ENCODE results near the gene SOX18.

The SOX18 gene

DNA sequence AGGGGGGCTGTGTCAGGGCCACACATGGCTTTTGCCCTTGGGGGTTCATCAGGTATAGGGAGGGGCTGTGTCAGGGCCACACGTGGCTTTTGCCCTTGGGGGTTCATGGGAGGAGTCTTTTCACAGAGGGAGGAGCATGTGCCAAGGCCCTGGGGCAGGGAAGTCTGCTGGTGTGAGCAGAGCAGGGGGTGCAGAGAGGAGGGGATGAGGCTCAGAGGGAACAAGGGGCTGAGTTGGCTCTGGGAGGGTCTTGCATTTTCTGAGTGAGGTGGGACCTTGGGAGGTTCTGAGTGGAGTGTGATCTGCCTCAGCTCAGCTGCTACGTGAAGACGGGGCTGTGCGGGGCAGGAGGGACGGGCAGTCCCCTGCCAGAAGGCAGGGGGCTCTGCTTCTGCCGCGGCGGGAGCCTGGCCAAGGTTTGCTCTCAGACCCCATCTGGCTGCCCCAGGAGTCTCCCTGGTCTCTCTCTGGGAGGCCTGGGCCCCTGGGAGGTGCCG is 6.0 kb upstream of the SOX18 start:
- Histone ChIP-seq H3K27me3 (ENCODE audit: control insufficient read depth in 5 of 5, insufficient read depth in 4 of 5, low read length in 5 of 5) (peaks cover 39 to 59% (median 45%) of the 10 kb centered on the region in 5 donors), H3K4me3 (ENCODE audit: low read depth in 1 of 5, low read length in 5 of 5) (peak overlapping the region in 4 of 5 donors; percentile 9 to 27 (median 20)), H3K4me1 (ENCODE audit: control insufficient read depth in 5 of 5, insufficient read depth in 5 of 5, low read length in 5 of 5) (peaks cover 0 to 76% (median 30%) of the 10 kb centered on the region in 5 donors), H3K9ac (ENCODE audit: low read length in 5 of 5) (peak overlapping the region in 2 of 5 donors; percentile 26 to 28), H3K36me3 (ENCODE audit: control insufficient read depth in 5 of 5, insufficient read depth in 5 of 5, low read length in 5 of 5) (peaks cover 0 to 2% (median 0%) of the 10 kb centered on the region in 5 donors), H3K27ac (ENCODE audit: low read depth, low read length) (peak overlapping the region; percentile 82), H3K9me3 (ENCODE audit: control insufficient read depth in 5 of 5, low read length in 5 of 5) (no peaks in the 10 kb centered on the region)

DNA sequence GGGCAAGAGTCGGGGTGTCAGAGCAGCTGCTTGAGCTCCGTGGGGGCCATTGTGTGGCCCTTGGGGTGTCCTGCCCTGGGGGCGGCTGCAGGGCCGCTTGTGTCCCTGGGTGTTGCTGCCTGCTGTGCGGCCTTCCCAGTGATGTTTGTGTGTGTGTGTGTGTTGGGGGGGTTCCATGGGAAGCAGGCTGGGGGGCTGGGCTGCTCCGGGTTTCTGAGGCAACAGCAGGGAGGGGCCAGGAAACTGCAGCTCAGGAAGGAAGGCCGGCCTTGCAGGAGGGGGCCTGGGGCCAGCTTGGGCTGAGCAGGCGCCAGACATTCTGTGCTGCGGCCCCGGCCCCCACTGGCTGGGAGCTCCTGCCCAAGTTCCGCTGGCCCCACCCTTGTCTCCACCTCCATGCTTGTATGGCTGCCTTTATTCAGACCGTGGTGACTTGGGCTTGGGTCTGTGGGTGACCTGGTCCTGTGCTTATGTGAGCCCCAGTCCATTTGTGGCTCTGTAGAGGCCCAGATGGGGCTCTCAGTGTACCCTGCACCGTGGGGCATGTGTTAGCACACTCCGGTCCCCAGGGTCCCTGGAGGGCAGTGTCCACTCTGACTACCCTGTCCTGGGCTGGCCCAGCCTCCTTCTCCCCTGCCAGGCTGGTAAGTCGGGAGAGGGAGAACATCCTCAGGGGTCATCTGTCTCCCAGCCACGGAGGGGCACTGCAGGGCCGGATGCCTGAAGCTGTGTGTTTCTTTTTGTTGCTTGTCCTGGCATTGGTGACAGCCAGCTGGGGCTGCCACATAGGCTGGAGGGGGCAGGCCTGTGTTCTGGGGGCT is 4.6 kb upstream of the SOX18 start:
- Histone ChIP-seq H3K27me3 (ENCODE audit: control insufficient read depth in 5 of 5, insufficient read depth in 4 of 5, low read length in 5 of 5) (peaks cover 47 to 63% (median 52%) of the 10 kb centered on the region in 5 donors), H3K9ac (ENCODE audit: low read length in 5 of 5) (peak overlapping the region in 3 of 5 donors; percentile 41 to 59 (median 48)), H3K9me3 (ENCODE audit: control insufficient read depth in 5 of 5, low read length in 5 of 5) (no peaks in the 10 kb centered on the region), H3K4me3 (ENCODE audit: low read depth in 1 of 5, low read length in 5 of 5) (peak overlapping the region in 3 of 5 donors; percentile 38 to 50 (median 50)), H3K36me3 (ENCODE audit: control insufficient read depth in 5 of 5, insufficient read depth in 5 of 5, low read length in 5 of 5) (no peaks in the 10 kb centered on the region), H3K27ac (ENCODE audit: low read depth, low read length) (peak overlapping the region; percentile 82), H3K4me1 (ENCODE audit: control insufficient read depth in 5 of 5, insufficient read depth in 5 of 5, low read length in 5 of 5) (peaks cover 0 to 84% (median 33%) of the 10 kb centered on the region in 5 donors)

- H3K9ac ChIP-seq (ENCODE audit: low read length in 5 of 5) = peak overlapping the region in 1 of 5 donors; percentile 48
- H3K27me3 ChIP-seq (ENCODE audit: control insufficient read depth in 5 of 5, insufficient read depth in 4 of 5, low read length in 5 of 5) = peaks cover 47 to 66% (median 55%) of the 10 kb centered on the region in 5 donors
- peak overlapping the region; percentile 82 for H3K27ac ChIP-seq (ENCODE audit: low read depth, low read length)
- H3K36me3 ChIP-seq (ENCODE audit: control insufficient read depth in 5 of 5, insufficient read depth in 5 of 5, low read length in 5 of 5) = no peaks in the 10 kb centered on the region
- H3K4me1 ChIP-seq (ENCODE audit: control insufficient read depth in 5 of 5, insufficient read depth in 5 of 5, low read length in 5 of 5) = peaks cover 0 to 80% (median 33%) of the 10 kb centered on the region in 5 donors
- H3K4me3 ChIP-seq (ENCODE audit: low read depth in 1 of 5, low read length in 5 of 5) = peak overlapping the region in 2 of 5 donors; percentile 27 to 45
- no peaks in the 10 kb centered on the region for H3K9me3 ChIP-seq (ENCODE audit: control insufficient read depth in 5 of 5, low read length in 5 of 5)
Observed at GRCh38 chr20:64052987-64053840, 3.8 kb upstream of the SOX18 start.

DNA sequence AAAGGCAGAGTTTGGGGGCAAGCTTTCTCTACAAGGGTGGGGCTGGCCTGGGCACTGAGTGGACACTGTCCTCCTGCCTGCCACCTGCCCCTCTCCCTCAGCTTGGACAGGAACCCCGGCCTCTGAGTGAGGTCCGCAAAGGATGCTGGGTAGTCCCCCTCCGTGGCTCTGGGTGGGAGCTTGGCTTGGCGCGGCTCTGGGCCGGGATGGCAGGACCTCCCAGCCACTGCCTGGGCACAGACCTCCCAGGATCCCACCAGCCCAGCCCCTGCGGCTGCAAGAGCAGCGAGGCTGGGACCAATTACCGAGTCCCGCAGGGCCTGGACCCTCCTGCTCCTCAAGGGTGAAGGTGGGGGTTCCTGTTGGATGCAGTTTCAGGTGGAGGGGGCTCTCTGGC is 2.9 kb upstream of the SOX18 start:
- peak overlapping the region; percentile 82 for H3K27ac ChIP-seq (ENCODE audit: low read depth, low read length)

DNA sequence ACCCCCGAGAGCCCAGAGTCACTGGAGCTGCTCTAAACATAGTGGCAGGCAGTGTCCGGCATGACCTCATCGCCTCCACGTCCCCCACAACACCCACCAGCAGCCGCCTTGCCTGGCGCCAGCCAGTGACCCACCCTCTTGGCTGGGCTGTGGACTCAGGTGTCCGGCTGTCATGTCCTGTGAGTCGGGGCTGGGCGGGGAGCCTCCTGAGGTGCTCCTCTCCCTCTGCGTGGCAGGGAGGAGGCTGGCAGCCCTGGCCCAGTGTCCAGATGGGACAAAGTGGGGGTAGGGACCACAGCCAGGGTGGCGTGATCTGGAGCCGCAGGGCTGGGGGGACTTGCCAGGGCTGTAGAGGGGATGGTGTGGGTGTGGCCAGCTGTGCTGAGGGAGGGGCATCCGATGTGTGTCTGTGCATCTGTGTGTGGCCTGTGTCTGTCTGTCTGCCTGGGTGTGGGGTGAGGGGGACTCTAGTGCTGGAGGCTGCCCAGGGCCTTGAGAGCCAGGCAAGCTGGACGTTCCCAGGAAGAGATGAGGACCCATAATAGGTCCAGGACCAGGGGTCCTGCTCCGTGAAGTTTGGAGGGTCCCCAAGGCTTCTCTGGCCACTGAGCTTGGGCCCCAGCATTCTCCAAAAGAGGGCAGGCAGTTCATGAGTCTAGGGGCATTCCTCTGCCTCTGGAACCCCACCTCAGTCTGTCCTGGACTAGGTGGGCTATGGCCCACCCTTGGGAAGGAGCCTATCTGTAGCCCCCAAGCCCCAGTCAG is 2.3 kb upstream of the SOX18 start:
- H3K27ac ChIP-seq (ENCODE audit: low read depth, low read length) = peak overlapping the region; percentile 82
- peaks cover 42 to 70% (median 56%) of the 10 kb centered on the region in 5 donors for H3K27me3 ChIP-seq (ENCODE audit: control insufficient read depth in 5 of 5, insufficient read depth in 4 of 5, low read length in 5 of 5)
- peak overlapping the region in 1 of 5 donors; percentile 68 for H3K9ac ChIP-seq (ENCODE audit: low read length in 5 of 5)
- H3K4me1 ChIP-seq (ENCODE audit: control insufficient read depth in 5 of 5, insufficient read depth in 5 of 5, low read length in 5 of 5) = peaks cover 0 to 66% (median 20%) of the 10 kb centered on the region in 5 donors
- H3K9me3 ChIP-seq (ENCODE audit: control insufficient read depth in 5 of 5, low read length in 5 of 5) = no peaks in the 10 kb centered on the region
- peaks cover 0 to 5% (median 0%) of the 10 kb centered on the region in 5 donors for H3K36me3 ChIP-seq (ENCODE audit: control insufficient read depth in 5 of 5, insufficient read depth in 5 of 5, low read length in 5 of 5)
- peak overlapping the region in 2 of 5 donors; percentile 15 to 65 for H3K4me3 ChIP-seq (ENCODE audit: low read depth in 1 of 5, low read length in 5 of 5)

More for the DNA sequence above, 2.9 kb upstream of the SOX18 start:
- no peaks in the 10 kb centered on the region for H3K9me3 ChIP-seq (ENCODE audit: control insufficient read depth in 5 of 5, low read length in 5 of 5)
- peaks cover 0 to 72% (median 24%) of the 10 kb centered on the region in 5 donors for H3K4me1 ChIP-seq (ENCODE audit: control insufficient read depth in 5 of 5, insufficient read depth in 5 of 5, low read length in 5 of 5)
- H3K36me3 ChIP-seq (ENCODE audit: control insufficient read depth in 5 of 5, insufficient read depth in 5 of 5, low read length in 5 of 5) = peaks cover 0 to 3% (median 0%) of the 10 kb centered on the region in 5 donors
- peaks cover 45 to 70% (median 56%) of the 10 kb centered on the region in 5 donors for H3K27me3 ChIP-seq (ENCODE audit: control insufficient read depth in 5 of 5, insufficient read depth in 4 of 5, low read length in 5 of 5)
- H3K9ac ChIP-seq (ENCODE audit: low read length in 5 of 5) = peak overlapping the region in 2 of 5 donors; percentile 17 to 30
- peak overlapping the region in 1 of 5 donors; percentile 65 for H3K4me3 ChIP-seq (ENCODE audit: low read depth in 1 of 5, low read length in 5 of 5)

DNA sequence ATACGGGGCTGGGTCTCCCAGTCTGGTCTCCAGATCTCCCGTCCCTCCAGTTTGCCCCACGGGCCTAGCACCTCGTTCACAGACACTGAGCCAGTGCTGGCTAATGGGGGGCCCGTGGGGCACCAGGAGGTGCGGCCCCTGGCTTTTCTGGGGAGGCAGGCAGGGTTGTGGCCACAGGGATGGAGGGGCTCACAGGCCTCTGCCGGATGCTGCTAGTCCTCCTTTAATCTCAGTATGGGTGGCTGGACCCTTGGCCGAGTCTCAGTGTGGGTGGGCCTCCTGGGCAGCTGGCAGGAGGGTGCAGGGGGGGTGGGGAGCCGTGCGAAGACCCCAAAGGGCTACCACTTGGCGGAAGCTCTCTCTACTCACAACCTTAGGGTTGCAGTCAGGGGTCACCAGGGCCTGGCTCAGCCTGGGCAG is 1.6 kb upstream of the SOX18 start:
- H3K4me1 ChIP-seq (ENCODE audit: control insufficient read depth in 5 of 5, insufficient read depth in 5 of 5, low read length in 5 of 5) = peaks cover 0 to 63% (median 18%) of the 10 kb centered on the region in 5 donors
- peak overlapping the region; percentile 82 for H3K27ac ChIP-seq (ENCODE audit: low read depth, low read length)

GRCh38 chr20:64050261-64051032 is 1.0 kb upstream of the SOX18 start:
- Histone ChIP-seq H3K9me3 (ENCODE audit: control insufficient read depth in 5 of 5, low read length in 5 of 5) (no peaks in the 10 kb centered on the region), H3K27ac (ENCODE audit: low read depth, low read length) (peak overlapping the region; percentile 82), H3K9ac (ENCODE audit: low read length in 5 of 5) (peak overlapping the region in 3 of 5 donors; percentile 1 to 69 (median 43)), H3K4me1 (ENCODE audit: control insufficient read depth in 5 of 5, insufficient read depth in 5 of 5, low read length in 5 of 5) (peaks cover 0 to 63% (median 13%) of the 10 kb centered on the region in 5 donors), H3K36me3 (ENCODE audit: control insufficient read depth in 5 of 5, insufficient read depth in 5 of 5, low read length in 5 of 5) (peaks cover 0 to 6% (median 3%) of the 10 kb centered on the region in 5 donors), H3K27me3 (ENCODE audit: control insufficient read depth in 5 of 5, insufficient read depth in 4 of 5, low read length in 5 of 5) (peaks cover 45 to 68% (median 53%) of the 10 kb centered on the region in 5 donors), H3K4me3 (ENCODE audit: low read depth in 1 of 5, low read length in 5 of 5) (peak overlapping the region in 3 of 5 donors; percentile 58 to 65 (median 58))

More for the DNA sequence above, 1.6 kb upstream of the SOX18 start:
- Histone ChIP-seq H3K27me3 (ENCODE audit: control insufficient read depth in 5 of 5, insufficient read depth in 4 of 5, low read length in 5 of 5) (peaks cover 44 to 70% (median 58%) of the 10 kb centered on the region in 5 donors), H3K9ac (ENCODE audit: low read length in 5 of 5) (peak overlapping the region in 2 of 5 donors; percentile 43 to 69), H3K36me3 (ENCODE audit: control insufficient read depth in 5 of 5, insufficient read depth in 5 of 5, low read length in 5 of 5) (peaks cover 0 to 5% (median 3%) of the 10 kb centered on the region in 5 donors), H3K4me3 (ENCODE audit: low read depth in 1 of 5, low read length in 5 of 5) (peak overlapping the region in 3 of 5 donors; percentile 58 to 65 (median 58)), H3K9me3 (ENCODE audit: control insufficient read depth in 5 of 5, low read length in 5 of 5) (no peaks in the 10 kb centered on the region)

GRCh38 chr20:64049878-64050260 is 430 bp upstream of the SOX18 start:
- Histone ChIP-seq H3K27me3 (ENCODE audit: control insufficient read depth in 5 of 5, insufficient read depth in 4 of 5, low read length in 5 of 5) (peaks cover 44 to 64% (median 57%) of the 10 kb centered on the region in 5 donors), H3K4me3 (ENCODE audit: low read depth in 1 of 5, low read length in 5 of 5) (peak overlapping the region in 3 of 5 donors; percentile 58 to 65 (median 58)), H3K27ac (ENCODE audit: low read depth, low read length) (peak overlapping the region; percentile 82), H3K9me3 (ENCODE audit: control insufficient read depth in 5 of 5, low read length in 5 of 5) (no peaks in the 10 kb centered on the region), H3K36me3 (ENCODE audit: control insufficient read depth in 5 of 5, insufficient read depth in 5 of 5, low read length in 5 of 5) (peaks cover 0 to 6% (median 3%) of the 10 kb centered on the region in 5 donors), H3K9ac (ENCODE audit: low read length in 5 of 5) (peak overlapping the region in 3 of 5 donors; percentile 1 to 69 (median 43)), H3K4me1 (ENCODE audit: control insufficient read depth in 5 of 5, insufficient read depth in 5 of 5, low read length in 5 of 5) (peaks cover 0 to 63% (median 13%) of the 10 kb centered on the region in 5 donors)
